Activated CD4-positive, CD25-positive, alpha-beta regulatory T cell treated with anti-CD3 and anti-CD28 coated beads, Interleukin-2, amount 50 U/mL, for 24 hours (primary cell): ENCODE measurements around the gene PAQR5.

Experiments
- ATAC-seq, 2 donors: fragments of 150-1000 bp; cut with Tn5 transposase; one replicate each; pipeline ENCODE4 v1.10.0; 2021; ENCODE audit warnings: mild to moderate bottlenecking in 1 of 2, moderate library complexity in 1 of 2

Gene PAQR5

DNA sequence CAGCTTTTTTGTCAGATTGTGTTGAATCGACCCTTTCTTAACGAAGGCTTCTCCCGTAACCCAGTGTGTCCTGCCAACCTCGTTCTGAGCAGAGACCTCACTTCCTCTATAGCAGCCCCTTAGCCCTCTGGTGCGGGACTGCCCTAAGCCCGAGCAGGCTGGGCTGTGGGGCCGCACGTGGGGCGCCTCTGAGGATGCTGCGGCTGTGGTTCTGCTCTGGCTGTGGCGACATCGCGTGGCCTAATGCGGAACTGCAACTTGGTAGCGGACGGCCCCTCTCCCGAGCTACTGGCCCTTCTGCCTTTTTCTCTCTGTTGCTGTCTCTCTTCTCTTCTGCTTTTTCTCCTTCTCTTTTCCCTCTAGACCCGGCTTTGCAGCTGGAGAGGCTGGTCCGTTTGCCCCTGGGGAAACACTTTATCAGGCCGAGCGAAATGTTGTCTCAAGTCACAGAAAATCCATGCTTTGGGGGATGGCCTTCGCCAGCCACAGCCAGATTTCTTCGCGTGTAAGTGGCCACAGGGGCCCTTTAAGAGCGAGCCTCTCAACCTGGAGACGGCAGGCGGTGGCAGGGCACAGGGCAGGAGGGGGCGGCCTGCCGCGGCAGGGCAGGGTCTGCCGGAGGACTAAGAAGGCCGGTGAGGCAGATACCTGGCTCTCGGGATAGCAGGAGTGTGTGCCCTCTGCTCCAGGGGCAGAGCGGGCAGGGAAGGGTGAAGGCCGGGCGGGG, 96.0 kb downstream of the PAQR5 start:
- peak; percentile 93 to 95 for ATAC-seq

- ATAC-seq, result no peak
Observed at GRCh38 chr15:69395460-69395859, 96.7 kb downstream of the PAQR5 start.

- ATAC-seq, result no peak
Observed at GRCh38 chr15:69395991-69396390, 97.3 kb downstream of the PAQR5 start.

- ATAC-seq, result no peak
Observed at GRCh38 chr15:69398491-69398891, 99.8 kb downstream of the PAQR5 start.

GRCh38 chr15:69400850-69401249, 102.1 kb downstream of the PAQR5 start:
- peak; percentile 85 to 87 for ATAC-seq

DNA sequence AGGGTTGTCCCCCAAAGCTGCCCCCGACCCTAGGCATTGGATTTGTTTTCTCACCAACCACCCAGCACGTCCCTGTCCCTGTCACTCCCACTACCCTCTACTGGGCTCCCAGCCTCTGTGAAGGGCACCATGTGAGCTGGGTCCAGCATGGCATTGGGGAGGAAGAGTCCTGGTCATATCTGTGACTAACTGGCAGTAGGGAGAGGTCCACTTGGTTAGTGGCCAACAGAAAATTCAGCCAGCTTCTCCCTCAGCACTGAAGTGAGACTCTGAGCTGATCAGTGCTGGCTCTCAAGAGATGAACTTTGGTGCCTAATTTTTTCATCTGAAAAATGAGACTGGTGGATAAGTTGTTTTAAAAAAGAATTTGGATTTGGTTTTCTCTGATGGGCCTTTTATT, 104.1 kb downstream of the PAQR5 start:
- ATAC-seq, result no peak

DNA sequence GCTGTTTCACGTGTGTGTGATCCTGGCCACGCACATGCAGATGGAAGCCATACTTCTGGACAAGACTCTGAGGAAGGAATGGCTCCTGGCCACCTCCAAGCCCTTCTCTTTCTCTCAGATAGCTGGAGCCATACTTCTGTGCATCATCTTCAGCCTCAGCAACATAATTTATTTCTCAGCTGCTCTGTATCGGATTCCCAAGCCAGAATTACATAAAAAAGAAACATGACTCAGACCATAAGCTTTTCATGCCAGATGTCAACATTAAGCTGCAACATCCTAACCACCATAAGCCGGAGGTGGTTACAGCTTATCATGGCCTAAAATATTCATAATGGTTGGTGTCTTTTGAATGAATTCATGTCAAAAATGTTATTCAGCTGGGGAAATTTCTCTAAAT, 104.9 kb downstream of the PAQR5 start:
- ATAC-seq, result no peak

- ATAC-seq, result no peak
Observed at GRCh38 chr15:69405110-69405509, 106.4 kb downstream of the PAQR5 start.

GRCh38 chr15:69407719-69408400, 109.1 kb downstream of the PAQR5 start:
- no peak for ATAC-seq

GRCh38 chr15:69408841-69409240, 110.1 kb downstream of the PAQR5 start:
- ATAC-seq, result no peak

- peak; percentile 21 for ATAC-seq
Observed at GRCh38 chr15:69410248-69410874, 111.6 kb downstream of the PAQR5 start.

GRCh38 chr15:69412274-69412673, 113.6 kb downstream of the PAQR5 start:
- no peak for ATAC-seq

DNA sequence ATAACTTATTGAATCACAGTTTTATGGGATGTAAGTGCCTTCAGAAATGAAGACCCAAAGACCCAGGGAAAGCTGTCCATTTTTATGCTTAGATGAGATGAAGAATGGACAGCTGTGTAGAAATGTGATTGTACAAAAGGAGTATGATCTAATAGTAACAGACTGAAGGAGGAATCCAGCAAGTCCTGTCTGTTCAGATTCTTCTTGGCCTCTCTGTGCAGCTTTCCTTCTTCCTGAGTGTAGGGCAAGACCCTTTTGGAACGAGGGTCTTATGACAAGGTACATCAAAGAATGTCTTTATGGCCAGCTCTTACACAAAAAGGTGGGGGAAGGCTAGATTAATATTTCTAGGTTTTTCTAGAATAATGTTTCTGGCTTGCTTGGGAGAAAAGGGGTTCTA, 114.0 kb downstream of the PAQR5 start:
- no peak for ATAC-seq

DNA sequence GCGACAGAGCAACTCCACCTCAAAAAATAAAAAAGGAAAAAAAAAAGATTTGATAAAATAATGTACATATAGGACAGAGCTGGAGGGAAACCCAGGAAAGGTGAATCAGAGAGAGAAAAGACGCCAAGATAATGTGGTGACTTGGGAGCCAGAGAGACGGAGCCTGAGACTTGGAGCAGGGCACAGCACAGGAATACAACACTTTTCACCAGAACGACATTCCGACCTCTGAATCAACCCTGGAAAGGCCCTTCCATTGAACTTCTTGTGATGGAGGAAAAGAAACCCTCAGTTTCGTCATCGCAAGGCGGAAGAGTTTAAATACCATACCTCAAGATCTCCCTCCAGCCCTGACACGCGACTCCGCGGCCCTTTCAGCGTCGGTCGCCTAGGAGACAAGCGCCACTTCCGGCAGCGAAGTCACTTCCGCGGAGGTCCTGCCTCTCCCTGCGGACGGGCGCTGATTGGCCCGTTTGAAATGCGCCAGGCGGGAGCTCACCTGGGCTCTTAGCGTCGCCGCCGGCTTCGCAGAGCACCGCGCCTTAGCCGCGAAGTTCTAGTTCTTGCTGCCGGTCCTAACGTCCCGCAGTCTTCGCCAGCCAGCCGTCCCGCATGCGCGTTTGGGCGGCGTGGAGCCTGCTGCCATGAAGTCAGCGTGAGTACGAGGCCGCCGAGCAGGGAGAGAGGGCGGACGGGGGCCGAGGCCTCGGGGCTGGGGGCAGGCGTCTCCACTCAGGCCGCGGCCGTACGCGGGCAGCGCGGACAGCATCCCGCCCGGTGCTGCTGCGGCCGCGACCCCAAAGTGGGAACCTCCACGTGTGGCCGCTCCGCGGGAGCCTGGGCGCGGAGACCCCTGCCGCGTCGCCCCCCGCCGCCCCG, 115.3 kb downstream of the PAQR5 start, which contains the start of gene KIF23:
KIF23 (plus strand) TSS at position 528 of the 879 bp plus-strand sequence; CDS start at position 645, 117 bp downstream.
- peak; percentile 98 for ATAC-seq

- no peak for ATAC-seq
Observed at GRCh38 chr15:69414701-69415167, 116.0 kb downstream of the PAQR5 start.

DNA sequence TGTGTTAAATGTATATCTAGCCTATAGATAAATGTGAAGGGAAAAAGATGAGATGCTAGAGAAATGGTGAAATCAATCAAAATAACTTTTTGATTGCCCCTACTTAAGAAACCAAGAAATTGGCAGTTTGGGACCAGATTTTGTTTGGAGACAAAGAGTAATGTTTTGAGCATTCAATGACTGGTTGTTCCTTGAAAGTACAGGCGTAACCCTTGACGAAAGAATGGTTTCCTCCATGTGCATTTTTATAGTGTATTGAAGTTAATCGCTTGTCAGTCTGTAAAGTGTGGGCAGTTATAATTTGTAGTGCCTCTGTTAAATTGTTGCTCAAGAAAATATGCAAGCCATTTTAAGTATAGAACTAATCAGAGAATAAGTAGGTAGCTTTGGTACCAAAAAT, 116.7 kb downstream of the PAQR5 start:
- ATAC-seq, result no peak

- no peak for ATAC-seq
Observed at GRCh38 chr15:69417581-69417980, 118.9 kb downstream of the PAQR5 start.

DNA sequence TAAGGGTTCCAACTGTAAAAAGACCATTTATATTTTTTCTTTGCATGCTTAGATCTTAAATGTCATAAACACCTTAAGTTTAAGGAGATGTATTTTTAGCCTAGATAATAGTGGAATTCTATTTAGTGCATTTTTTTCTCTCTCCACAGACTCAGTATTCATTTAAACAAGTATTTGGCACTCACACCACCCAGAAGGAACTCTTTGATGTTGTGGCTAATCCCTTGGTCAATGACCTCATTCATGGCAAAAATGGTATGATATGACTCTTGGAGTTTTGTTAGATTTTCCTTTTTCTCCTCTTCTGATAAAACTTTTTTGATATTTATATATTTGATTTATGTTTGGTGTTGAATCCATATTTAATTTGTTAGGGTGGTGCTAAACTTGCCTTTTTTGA, 122.8 kb downstream of the PAQR5 start:
- no peak for ATAC-seq

DNA sequence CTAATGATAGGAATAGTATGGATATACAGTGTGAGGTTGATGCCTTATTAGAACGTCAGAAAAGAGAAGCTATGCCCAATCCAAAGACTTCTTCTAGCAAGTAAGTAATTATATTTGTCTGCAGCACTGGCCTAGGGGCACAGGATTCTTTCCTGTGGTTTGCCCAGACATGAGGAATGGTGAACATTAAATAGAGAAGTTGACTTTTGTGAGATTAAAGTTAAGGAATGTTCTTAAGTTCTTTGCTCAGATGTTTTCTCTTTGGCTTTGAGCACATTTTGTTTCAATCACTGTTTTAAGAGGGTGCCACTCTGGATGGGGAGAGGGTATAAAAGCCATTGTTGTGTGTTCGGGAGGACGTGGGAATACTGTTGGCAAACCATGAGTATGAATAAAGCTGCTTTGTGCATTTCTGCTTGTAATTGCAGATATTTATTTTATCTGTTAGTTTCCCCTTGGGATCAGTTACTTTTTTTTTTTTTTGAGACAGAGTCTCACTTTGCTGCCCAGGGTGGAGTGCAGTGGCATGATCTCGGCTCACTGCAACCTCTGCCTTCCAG, 123.7 kb downstream of the PAQR5 start:
- ATAC-seq, result no peak

DNA sequence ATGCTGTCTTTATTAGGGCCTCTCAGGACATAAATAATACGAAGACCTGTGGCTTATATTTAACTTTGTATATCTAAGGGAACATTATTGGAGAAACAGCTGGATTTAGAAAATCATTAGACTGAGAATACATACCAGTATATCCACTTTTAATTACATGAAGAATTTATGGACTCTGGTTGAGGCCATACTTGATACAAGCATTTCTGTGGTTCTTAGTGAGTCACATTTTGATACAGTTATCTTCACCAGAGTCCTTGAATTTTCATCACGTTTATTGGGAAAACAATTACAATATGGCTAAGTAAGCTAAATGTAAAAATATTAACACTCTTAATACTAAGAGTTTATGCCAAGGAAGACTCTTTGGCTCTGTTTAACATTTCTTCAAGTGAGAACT, 125.3 kb downstream of the PAQR5 start:
- ATAC-seq, result no peak

- no peak for ATAC-seq
Observed at GRCh38 chr15:69424748-69425413, 126.2 kb downstream of the PAQR5 start.

DNA sequence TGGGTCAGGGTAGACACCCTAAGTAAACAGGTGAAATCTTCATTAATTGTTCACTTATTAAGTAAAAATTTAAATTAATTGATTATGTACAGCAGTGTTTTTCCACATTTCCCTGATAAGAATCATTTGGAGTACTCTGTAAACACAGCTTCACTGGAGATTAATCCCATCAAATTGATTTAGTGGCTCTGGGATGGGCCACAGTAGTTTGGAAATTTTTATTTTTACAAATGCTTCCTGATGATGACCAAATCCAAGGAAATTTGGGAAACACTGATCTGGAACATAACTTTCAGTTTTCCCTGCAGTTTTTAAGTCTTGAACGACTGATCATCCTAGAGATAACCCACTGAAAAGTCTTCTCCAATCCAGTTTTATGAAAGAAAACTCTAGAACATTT, 135.1 kb downstream of the PAQR5 start:
- ATAC-seq, result no peak
